Hepatocyte (in vitro differentiated cells): ENCODE measurements around the gene CORO6.

Experiments
- EZH2 ChIP-seq: fragments of 200-600 bp; sonication (generic); IDR thresholded peaks from 2 replicates; pipeline ENCODE4 v1.6.1; 2016; ENCODE audit warnings: antibody characterized with exemption, mild to moderate bottlenecking, borderline replicate concordance
- EZH2phosphoT487 ChIP-seq: fragments of 200-600 bp; sonication (generic); IDR thresholded peaks from one replicate; pipeline ENCODE4 v1.6.1; 2018; ENCODE audit warnings: antibody characterized with exemption, mild to moderate bottlenecking, low read depth, moderate library complexity; ENCODE audit not compliant: unreplicated experiment, severe bottlenecking
- TF ChIP-seq, protein P1 (sequence below): fragments of 200-600 bp; sonication (generic); IDR thresholded peaks from 2 replicates; pipeline ENCODE4 v1.5.1; 2016; ENCODE audit warnings: antibody characterized with exemption, mild to moderate bottlenecking; ENCODE audit not compliant: poor library complexity

DNA sequence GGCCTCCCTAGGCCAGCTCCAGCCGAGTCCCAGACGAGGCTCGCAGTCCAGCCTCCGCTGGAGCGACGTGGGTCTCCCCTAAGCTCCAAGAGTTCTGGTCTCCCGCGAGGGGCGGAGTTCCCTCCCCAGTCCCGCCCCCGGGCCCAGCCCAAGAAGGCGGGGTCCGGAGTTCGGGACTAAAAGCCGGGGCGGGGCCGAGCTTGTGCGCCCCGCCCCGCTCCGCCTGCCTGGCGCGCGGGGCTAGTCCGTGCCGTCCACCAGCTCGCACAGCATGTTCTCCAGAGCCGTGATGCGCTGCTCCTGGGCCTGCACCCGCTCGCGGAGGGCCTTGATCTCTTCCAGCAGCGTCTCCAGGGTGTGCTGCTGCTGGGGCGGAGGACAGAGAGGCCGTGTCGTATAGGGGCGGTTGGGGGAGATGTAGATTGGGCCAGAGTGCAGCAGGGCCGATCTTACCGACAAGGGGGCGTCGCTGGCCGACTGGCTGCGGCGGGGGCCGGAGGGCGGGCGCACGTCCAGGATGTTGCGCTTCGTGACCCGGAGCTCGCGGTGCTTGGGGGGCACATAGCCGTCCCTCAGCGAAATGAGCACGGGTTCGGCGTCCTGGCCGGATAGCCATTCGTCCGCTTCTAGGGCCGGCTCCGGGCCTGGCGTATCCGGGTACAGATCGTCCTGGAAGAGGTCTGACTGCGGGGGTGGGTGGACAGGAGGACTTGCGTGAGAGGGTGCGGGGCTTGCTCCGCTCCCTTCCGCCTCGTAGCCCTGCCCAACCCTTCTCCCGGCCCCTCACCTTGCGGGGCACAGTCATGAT lies 7.0 kb downstream of the CORO6 start:
- TF ChIP-seq EZH2 (peak; percentile 53), EZH2phosphoT487 (no peak)
- TF ChIP-seq, protein P1, sequence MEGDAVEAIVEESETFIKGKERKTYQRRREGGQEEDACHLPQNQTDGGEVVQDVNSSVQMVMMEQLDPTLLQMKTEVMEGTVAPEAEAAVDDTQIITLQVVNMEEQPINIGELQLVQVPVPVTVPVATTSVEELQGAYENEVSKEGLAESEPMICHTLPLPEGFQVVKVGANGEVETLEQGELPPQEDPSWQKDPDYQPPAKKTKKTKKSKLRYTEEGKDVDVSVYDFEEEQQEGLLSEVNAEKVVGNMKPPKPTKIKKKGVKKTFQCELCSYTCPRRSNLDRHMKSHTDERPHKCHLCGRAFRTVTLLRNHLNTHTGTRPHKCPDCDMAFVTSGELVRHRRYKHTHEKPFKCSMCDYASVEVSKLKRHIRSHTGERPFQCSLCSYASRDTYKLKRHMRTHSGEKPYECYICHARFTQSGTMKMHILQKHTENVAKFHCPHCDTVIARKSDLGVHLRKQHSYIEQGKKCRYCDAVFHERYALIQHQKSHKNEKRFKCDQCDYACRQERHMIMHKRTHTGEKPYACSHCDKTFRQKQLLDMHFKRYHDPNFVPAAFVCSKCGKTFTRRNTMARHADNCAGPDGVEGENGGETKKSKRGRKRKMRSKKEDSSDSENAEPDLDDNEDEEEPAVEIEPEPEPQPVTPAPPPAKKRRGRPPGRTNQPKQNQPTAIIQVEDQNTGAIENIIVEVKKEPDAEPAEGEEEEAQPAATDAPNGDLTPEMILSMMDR = no peak
